MM.1S (cell line): ENCODE data around the gene CDH2.

Source experiments
- DNase-seq: peaks from one replicate; pipeline ENCODE4 v3.0.0-alpha.2; 2015
- H2AFZ ChIP-seq: fragments of 300-600 bp; sonication (generic); 2 replicates; pipeline ENCODE4 v1.6.0; 2016; ENCODE audit warnings: antibody characterized with exemption, low read length
- H3F3A ChIP-seq: fragments of 300-600 bp; sonication (generic); 2 replicates; pipeline ENCODE4 v1.6.1; 2016; ENCODE audit warnings: mild to moderate bottlenecking, antibody characterized with exemption, low read length, moderate library complexity, mixed read lengths; ENCODE audit not compliant: insufficient read depth
- H3K27ac ChIP-seq: fragments of 300-600 bp; sonication (generic); 2 replicates; pipeline ENCODE4 v1.5.1; 2016; ENCODE audit warnings: mild to moderate bottlenecking, low read length
- H3K27me3 ChIP-seq: fragments of 300-600 bp; sonication (generic); replicated peaks from 2 replicates; pipeline ENCODE4 v1.6.0; 2016; ENCODE audit warnings: low read length; ENCODE audit not compliant: insufficient read depth
- H3K36me3 ChIP-seq: fragments of 300-600 bp; sonication (generic); replicated peaks from 2 replicates; pipeline ENCODE4 v1.6.1; 2016; ENCODE audit warnings: mild to moderate bottlenecking, low read length, mixed read lengths; ENCODE audit not compliant: insufficient read depth
- H3K4me1 ChIP-seq: fragments of 300-600 bp; sonication (generic); 2 replicates; pipeline ENCODE4 v1.6.1; 2016; ENCODE audit warnings: low read length, mixed read lengths
- H3K4me2 ChIP-seq: fragments of 300-600 bp; sonication (generic); 2 replicates; pipeline ENCODE4 v1.6.0; 2016; ENCODE audit warnings: low read depth, low read length
- H3K4me3 ChIP-seq: fragments of 300-600 bp; sonication (generic); 2 replicates; pipeline ENCODE4 v1.5.1; 2016; ENCODE audit warnings: low read length, mixed read lengths
- H3K79me2 ChIP-seq: fragments of 300-600 bp; sonication (generic); 2 replicates; pipeline ENCODE4 v1.6.1; 2016; ENCODE audit warnings: mixed run types, low read length, mixed read lengths
- H3K9ac ChIP-seq: fragments of 300-600 bp; sonication (generic); 2 replicates; pipeline ENCODE4 v1.6.1; 2016; ENCODE audit warnings: low read length, mixed read lengths
- H3K9me2 ChIP-seq: fragments of 300-600 bp; sonication (generic); replicated peaks from 2 replicates; pipeline ENCODE4 v1.6.1; 2016; ENCODE audit warnings: mild to moderate bottlenecking, low read length, mixed read lengths; ENCODE audit not compliant: insufficient read depth
- H3K9me3 ChIP-seq: fragments of 300-600 bp; sonication (generic); replicated peaks from 2 replicates; pipeline ENCODE4 v1.6.1; 2016; ENCODE audit warnings: mild to moderate bottlenecking, low read length, mixed read lengths; ENCODE audit not compliant: insufficient read depth
- H4K20me1 ChIP-seq: fragments of 300-600 bp; sonication (generic); 2 replicates; pipeline ENCODE4 v1.6.1; 2016; ENCODE audit warnings: mild to moderate bottlenecking, low read length, moderate library complexity, mixed read lengths; ENCODE audit not compliant: insufficient read depth
- CTCF ChIP-seq: fragments of 300-600 bp; sonication (generic); IDR thresholded peaks from 2 replicates; pipeline ENCODE4 v1.5.1; 2016; ENCODE audit warnings: antibody characterized with exemption, low read length, mixed read lengths
- EZH2 ChIP-seq: fragments of 300-600 bp; sonication (generic); optimal IDR thresholded peaks from 2 replicates; pipeline ENCODE3; 2017; ENCODE audit warnings: low read depth, mild to moderate bottlenecking, antibody characterized with exemption, low read length, mixed read lengths
- EZH2phosphoT487 ChIP-seq: fragments of 300-600 bp; sonication (generic); IDR thresholded peaks from 2 replicates; pipeline ENCODE4 v1.6.1; 2018; ENCODE audit warnings: antibody characterized with exemption, low read length

The CDH2 gene

GRCh38 chr18:27969206-27969605, 207.7 kb downstream of the CDH2 start:
- Histone ChIP-seq H2AFZ (no peak overlapping the region), H3K27ac (no peak overlapping the region), H3K36me3 (no peaks in the 10 kb centered on the region), H3F3A (no peaks in the 10 kb centered on the region), H3K4me1 (no peaks in the 10 kb centered on the region), H3K4me3 (no peak overlapping the region), H4K20me1 (no peaks in the 10 kb centered on the region), H3K9ac (no peak overlapping the region), H3K9me3 (no peaks in the 10 kb centered on the region), H3K79me2 (no peaks in the 10 kb centered on the region), H3K4me2 (no peak overlapping the region), H3K27me3 (no peaks in the 10 kb centered on the region), H3K9me2 (no peaks in the 10 kb centered on the region)
- TF ChIP-seq CTCF, result no peak
- TF ChIP-seq EZH2, result no peak
- DNase-seq, result no peak

- H3K27me3 ChIP-seq, result no peaks in the 10 kb centered on the region
- no peak for TF ChIP-seq EZH2
- TF ChIP-seq EZH2phosphoT487, result no peak
- no peak for TF ChIP-seq CTCF
- H3K9ac ChIP-seq, result no peak overlapping the region
- no peak overlapping the region for H3K4me2 ChIP-seq
- no peaks in the 10 kb centered on the region for H3K36me3 ChIP-seq
- no peaks in the 10 kb centered on the region for H4K20me1 ChIP-seq
- H3K9me3 ChIP-seq, result no peaks in the 10 kb centered on the region
- no peak for DNase-seq
- no peaks in the 10 kb centered on the region for H3K79me2 ChIP-seq
- no peak overlapping the region for H2AFZ ChIP-seq
- no peaks in the 10 kb centered on the region for H3F3A ChIP-seq
- no peaks in the 10 kb centered on the region for H3K9me2 ChIP-seq
- no peak overlapping the region for H3K27ac ChIP-seq
- no peak overlapping the region for H3K4me3 ChIP-seq
- no peaks in the 10 kb centered on the region for H3K4me1 ChIP-seq
Measured at GRCh38 chr18:27967913-27968824, 208.8 kb downstream of the CDH2 start.

GRCh38 chr18:27966881-27967280, 210.0 kb downstream of the CDH2 start:
- H2AFZ ChIP-seq, result no peak overlapping the region
- H3K9me3 ChIP-seq, result no peaks in the 10 kb centered on the region
- H4K20me1 ChIP-seq, result no peaks in the 10 kb centered on the region
- H3K36me3 ChIP-seq, result no peaks in the 10 kb centered on the region
- no peaks in the 10 kb centered on the region for H3K4me1 ChIP-seq
- no peak overlapping the region for H3K9ac ChIP-seq
- H3K27ac ChIP-seq, result no peak overlapping the region
- no peak for DNase-seq
- no peak overlapping the region for H3K4me2 ChIP-seq
- H3K9me2 ChIP-seq, result no peaks in the 10 kb centered on the region
- TF ChIP-seq CTCF (no peak), EZH2 (no peak)
- no peak overlapping the region for H3K4me3 ChIP-seq
- no peaks in the 10 kb centered on the region for H3K79me2 ChIP-seq
- H3F3A ChIP-seq, result no peaks in the 10 kb centered on the region
- no peaks in the 10 kb centered on the region for H3K27me3 ChIP-seq
